Brain microvascular endothelial cell (primary cell): Measurements from ENCODE around the gene ADAM29.
"Not testable (repeated sequence)": the region's sequence is repeated elsewhere in the genome, so short reads cannot be mapped to it uniquely, and the experiment has no call there.

ENCODE experiments used
- DNase-seq: peaks from one replicate; pipeline ENCODE4 v3.0.0-alpha.2; 2020
- H3K27ac ChIP-seq: fragments of 250-450 bp; sonication (Bioruptor Pico); 2 replicates; pipeline ENCODE4 v1.5.1; 2020; ENCODE audit warnings: mild to moderate bottlenecking, moderate library complexity
- H3K27me3 ChIP-seq: fragments of 250-450 bp; sonication (Bioruptor Pico); replicated peaks from 2 replicates; pipeline ENCODE4 v1.5.1; 2020; ENCODE audit warnings: mild to moderate bottlenecking
- H3K36me3 ChIP-seq: fragments of 250-450 bp; sonication (Bioruptor Pico); replicated peaks from 2 replicates; pipeline ENCODE4 v1.5.1; 2020; ENCODE audit warnings: mild to moderate bottlenecking
- H3K4me3 ChIP-seq: 2 replicates; pipeline ENCODE4 v1.5.1; 2011; ENCODE audit warnings: low read depth, mild to moderate bottlenecking, control low read depth, low read length, moderate library complexity
- CTCF ChIP-seq: IDR thresholded peaks from 2 replicates; pipeline ENCODE4 v1.5.1; 2011; ENCODE audit warnings: low read depth, mild to moderate bottlenecking, moderate library complexity, low read length, control low read depth, inconsistent platforms; ENCODE audit errors: missing control alignments
- in situ Hi-C: cut with HindIII; loops from 2 replicates; pipeline ENCODE4 v1.10.0; 2017; ENCODE audit warnings: low sequenced_read_pairs, low pct_ligation_motif_present

The ADAM29 gene

GRCh38 chr4:174973336-174973735 is 55.2 kb downstream of the ADAM29 start:
- no peak for DNase-seq
- Histone ChIP-seq H3K4me3 (no peak overlapping the region), H3K36me3 (no peaks in the 10 kb centered on the region), H3K27ac (no peak overlapping the region), H3K27me3 (no peaks in the 10 kb centered on the region)
- no peak for TF ChIP-seq CTCF
- in situ Hi-C loops: no loop called here

GRCh38 chr4:174983128-174983750 is 65.1 kb downstream of the ADAM29 start:
- DNase-seq: no peak
- H3K36me3 ChIP-seq: no peaks in the 10 kb centered on the region
- no peak for TF ChIP-seq CTCF
- in situ Hi-C loops: no loop called here
- no peak overlapping the region for H3K4me3 ChIP-seq
- H3K27ac ChIP-seq: no peak overlapping the region
- no peaks in the 10 kb centered on the region for H3K27me3 ChIP-seq

GRCh38 chr4:174983870-174984269 is 65.7 kb downstream of the ADAM29 start:
- DNase-seq, H3K4me3 ChIP-seq, H3K36me3 ChIP-seq, H3K27me3 ChIP-seq, in situ Hi-C loops, H3K27ac ChIP-seq: not testable (repeated sequence)

GRCh38 chr4:174989791-174990190 is 71.6 kb downstream of the ADAM29 start:
- in situ Hi-C loops: no loop called here
- no peak for TF ChIP-seq CTCF
- Histone ChIP-seq H3K27ac (no peak overlapping the region), H3K27me3 (no peaks in the 10 kb centered on the region), H3K36me3 (no peaks in the 10 kb centered on the region), H3K4me3 (no peak overlapping the region)
- no peak for DNase-seq

GRCh38 chr4:174993916-174994315 is 75.8 kb downstream of the ADAM29 start:
- no peak for DNase-seq
- in situ Hi-C loops: no loop called here
- no peak for TF ChIP-seq CTCF

GRCh38 chr4:174996079-174996478 is 77.9 kb downstream of the ADAM29 start:
- no peak for TF ChIP-seq CTCF
- H3K27me3 ChIP-seq: no peaks in the 10 kb centered on the region
- in situ Hi-C loops: no loop called here
- no peak overlapping the region for H3K4me3 ChIP-seq
- no peak overlapping the region for H3K27ac ChIP-seq
- no peak for DNase-seq
- H3K36me3 ChIP-seq: no peaks in the 10 kb centered on the region

More at GRCh38 chr4:174993916-174994315, 75.8 kb downstream of the ADAM29 start:
- Histone ChIP-seq H3K4me3 (no peak overlapping the region), H3K36me3 (no peaks in the 10 kb centered on the region), H3K27ac (no peak overlapping the region), H3K27me3 (no peaks in the 10 kb centered on the region)
